Activated naive CD4-positive, alpha-beta T cell treated with anti-CD3 and anti-CD28 coated beads, Interleukin-2, amount 50 U/mL, for 24 hours (primary cell): Measurements from ENCODE around the gene ELANE.

Experiments
- H3K27ac Mint-ChIP-seq: one replicate; pipeline ENCODE4 v1.8.0; 2021; ENCODE audit warnings: mild to moderate bottlenecking, mixed read lengths
- H3K27me3 Mint-ChIP-seq: one replicate; pipeline ENCODE4 v1.8.0; 2021; ENCODE audit warnings: mixed read lengths
- H3K36me3 Mint-ChIP-seq: one replicate; pipeline ENCODE4 v1.8.0; 2021; ENCODE audit warnings: mixed read lengths
- H3K4me1 Mint-ChIP-seq: one replicate; pipeline ENCODE4 v1.8.0; 2021; ENCODE audit warnings: mixed read lengths
- H3K4me3 Mint-ChIP-seq: one replicate; pipeline ENCODE4 v1.8.0; 2021; ENCODE audit warnings: mild to moderate bottlenecking, mixed read lengths
- H3K9me3 Mint-ChIP-seq: one replicate; pipeline ENCODE4 v1.8.0; 2021; ENCODE audit warnings: mixed read lengths

Gene ELANE

DNA sequence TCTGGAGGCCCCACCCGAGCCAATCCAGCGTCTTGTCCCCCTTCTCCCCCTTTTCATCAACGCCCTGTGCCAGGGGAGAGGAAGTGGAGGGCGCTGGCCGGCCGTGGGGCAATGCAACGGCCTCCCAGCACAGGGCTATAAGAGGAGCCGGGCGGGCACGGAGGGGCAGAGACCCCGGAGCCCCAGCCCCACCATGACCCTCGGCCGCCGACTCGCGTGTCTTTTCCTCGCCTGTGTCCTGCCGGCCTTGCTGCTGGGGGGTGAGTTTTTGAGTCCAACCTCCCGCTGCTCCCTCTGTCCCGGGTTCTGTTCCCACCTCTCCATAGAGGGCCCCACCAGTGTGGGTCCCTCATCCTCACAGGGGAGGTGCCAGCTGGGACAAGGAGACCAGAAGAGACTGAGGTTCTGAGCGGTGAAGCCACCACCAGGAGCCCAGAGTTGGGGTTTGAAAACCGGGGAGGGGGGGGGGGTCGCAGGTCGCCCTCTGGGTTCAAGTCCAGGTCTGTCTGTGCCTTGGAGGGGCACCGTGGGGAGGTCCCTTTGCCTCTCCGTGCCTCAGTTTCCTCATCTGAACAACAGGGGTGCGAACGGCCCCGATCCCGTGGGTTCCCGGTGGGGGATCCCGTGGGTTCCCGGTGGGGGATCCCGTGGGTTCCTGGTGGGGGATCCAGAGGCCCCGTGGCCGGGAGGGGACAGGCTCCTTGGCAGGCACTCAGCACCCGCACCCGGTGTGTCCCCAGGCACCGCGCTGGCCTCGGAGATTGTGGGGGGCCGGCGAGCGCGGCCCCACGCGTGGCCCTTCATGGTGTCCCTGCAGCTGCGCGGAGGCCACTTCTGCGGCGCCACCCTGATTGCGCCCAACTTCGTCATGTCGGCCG is at the start of gene ELANE:
ELANE (plus strand) TSS at position 168 of the 878 bp plus-strand sequence; CDS start at position 194, 26 bp downstream.
- Mint-ChIP-seq H3K9me3 (no peaks in the 10 kb centered on the region), H3K4me3 (no peak within 1 kb of the TSS), H3K27me3 (peaks cover 7% of the 10 kb centered on the region), H3K36me3 (no peaks in the 10 kb centered on the region), H3K4me1 (no peaks in the 10 kb centered on the region), H3K27ac (no peak within 1 kb of the TSS)

DNA sequence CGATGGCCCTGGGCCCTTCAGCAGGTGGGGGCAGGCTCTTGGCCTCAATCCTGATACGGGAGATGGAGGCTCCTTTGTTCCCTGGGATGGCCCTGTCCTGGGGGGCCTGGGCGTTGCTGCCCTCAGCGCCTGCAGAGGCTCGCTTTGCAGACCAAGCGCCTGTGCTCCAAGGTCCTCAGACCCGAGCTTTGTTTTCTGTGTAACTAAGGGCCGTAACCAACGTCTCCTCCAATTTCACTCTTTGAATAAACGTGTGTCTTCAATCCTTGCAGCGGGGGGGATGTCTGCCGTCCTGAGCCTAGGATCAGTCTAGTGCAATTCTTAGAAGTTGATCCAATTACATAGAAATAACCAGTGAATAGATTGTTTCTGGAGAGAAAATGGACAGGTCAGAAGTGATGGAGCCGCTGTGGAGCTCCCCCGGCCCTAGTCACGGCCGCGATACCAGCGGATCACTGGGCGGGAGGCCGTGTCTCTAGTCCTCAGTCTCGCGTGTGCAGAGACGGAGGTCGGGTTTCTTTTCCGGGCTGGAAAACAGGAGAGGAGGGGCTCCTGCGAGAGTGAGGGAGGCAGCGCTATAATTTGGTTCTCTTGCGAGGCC is 49.5 kb upstream of the ELANE start:
- peaks cover 35% of the 10 kb centered on the region for H3K4me1 Mint-ChIP-seq
- peak overlapping the region; percentile 38 for H3K4me3 Mint-ChIP-seq
- peaks cover 16% of the 10 kb centered on the region for H3K36me3 Mint-ChIP-seq
- H3K9me3 Mint-ChIP-seq = no peaks in the 10 kb centered on the region
- peak overlapping the region; percentile 61 for H3K27ac Mint-ChIP-seq
- no peaks in the 10 kb centered on the region for H3K27me3 Mint-ChIP-seq

DNA sequence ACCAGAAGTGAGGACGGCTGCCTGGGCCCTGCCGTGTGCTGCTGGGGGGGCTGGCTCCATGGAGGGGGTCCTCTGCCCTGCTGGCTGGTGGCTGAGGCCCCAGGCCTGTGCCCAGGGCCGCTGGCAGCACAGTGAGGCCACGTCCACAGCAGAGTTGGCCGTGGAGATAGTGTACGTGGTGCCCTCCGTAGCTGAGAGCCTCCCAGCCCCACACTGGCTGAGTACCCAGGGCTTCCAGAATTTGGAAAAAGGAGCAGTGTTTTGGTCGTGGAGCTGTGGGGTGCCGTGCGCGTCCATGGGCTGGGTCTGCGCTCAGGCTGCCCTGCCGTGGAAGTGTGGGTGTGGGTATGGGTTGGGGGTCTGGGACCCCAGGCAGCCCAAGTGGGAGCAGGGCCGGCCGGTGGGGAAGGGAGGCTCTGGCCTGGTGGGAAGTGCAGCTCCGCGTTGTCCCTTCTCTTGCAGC is 49.0 kb upstream of the ELANE start:
- no peaks in the 10 kb centered on the region for H3K27me3 Mint-ChIP-seq
- peaks cover 16% of the 10 kb centered on the region for H3K36me3 Mint-ChIP-seq
- H3K4me3 Mint-ChIP-seq = peak overlapping the region; percentile 26
- H3K27ac Mint-ChIP-seq = peak overlapping the region; percentile 83
- peaks cover 35% of the 10 kb centered on the region for H3K4me1 Mint-ChIP-seq
- no peaks in the 10 kb centered on the region for H3K9me3 Mint-ChIP-seq

DNA sequence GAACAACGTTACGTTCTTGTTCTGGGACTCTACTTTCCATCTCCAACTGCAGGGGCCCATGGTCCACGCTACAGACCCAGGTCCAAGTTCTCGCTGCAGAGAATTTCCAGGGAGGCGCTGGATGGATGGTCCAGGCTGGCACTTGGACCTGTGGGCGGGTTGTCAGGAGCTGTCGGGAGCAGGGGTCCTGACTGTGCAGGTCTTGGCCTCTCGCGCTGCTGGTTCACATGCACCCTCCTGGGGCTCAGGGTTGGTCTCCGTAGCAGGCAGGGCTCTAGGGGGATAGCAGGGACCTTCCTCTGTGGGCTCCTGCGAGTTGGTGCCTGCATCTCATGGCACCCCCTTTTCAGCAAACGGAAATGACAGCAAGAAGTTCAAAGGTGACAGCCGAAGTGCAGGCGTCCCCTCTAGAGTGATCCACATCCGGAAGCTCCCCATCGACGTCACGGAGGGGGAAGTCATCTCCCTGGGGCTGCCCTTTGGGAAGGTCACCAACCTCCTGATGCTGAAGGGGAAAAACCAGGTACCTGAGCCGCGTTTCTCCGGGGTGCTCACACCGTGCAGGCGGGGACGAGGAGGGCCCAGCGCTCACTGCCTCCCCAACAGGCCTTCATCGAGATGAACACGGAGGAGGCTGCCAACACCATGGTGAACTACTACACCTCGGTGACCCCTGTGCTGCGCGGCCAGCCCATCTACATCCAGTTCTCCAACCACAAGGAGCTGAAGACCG is 48.3 kb upstream of the ELANE start:
- H3K4me1 Mint-ChIP-seq = peaks cover 35% of the 10 kb centered on the region
- H3K27ac Mint-ChIP-seq = peak overlapping the region; percentile 35
- H3K27me3 Mint-ChIP-seq = no peaks in the 10 kb centered on the region
- peaks cover 13% of the 10 kb centered on the region for H3K36me3 Mint-ChIP-seq
- H3K4me3 Mint-ChIP-seq = peak overlapping the region; percentile 26
- H3K9me3 Mint-ChIP-seq = no peaks in the 10 kb centered on the region

DNA sequence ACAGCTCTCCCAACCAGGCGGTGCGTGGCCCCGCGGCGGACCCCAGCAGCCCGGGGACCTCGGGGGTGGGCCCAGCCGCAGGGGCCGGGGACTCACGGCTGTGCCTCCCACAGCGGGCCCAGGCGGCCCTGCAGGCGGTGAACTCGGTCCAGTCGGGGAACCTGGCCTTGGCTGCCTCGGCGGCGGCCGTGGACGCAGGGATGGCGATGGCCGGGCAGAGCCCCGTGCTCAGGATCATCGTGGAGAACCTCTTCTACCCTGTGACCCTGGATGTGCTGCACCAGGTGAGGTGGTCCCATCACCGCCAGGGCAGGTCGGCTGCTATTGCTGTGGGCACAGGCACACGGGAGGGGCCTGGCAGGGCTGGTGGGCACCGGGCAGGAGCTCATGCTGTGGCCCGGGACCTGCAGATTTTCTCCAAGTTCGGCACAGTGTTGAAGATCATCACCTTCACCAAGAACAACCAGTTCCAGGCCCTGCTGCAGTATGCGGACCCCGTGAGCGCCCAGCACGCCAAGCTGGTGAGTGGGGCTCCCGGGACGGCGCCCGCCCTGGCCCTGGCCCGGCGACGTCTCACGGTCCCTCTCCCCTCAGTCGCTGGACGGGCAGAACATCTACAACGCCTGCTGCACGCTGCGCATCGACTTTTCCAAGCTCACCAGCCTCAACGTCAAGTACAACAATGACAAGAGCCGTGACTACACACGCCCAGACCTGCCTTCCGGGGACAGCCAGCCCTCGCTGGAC is 47.5 kb upstream of the ELANE start:
- peaks cover 7% of the 10 kb centered on the region for H3K36me3 Mint-ChIP-seq

DNA sequence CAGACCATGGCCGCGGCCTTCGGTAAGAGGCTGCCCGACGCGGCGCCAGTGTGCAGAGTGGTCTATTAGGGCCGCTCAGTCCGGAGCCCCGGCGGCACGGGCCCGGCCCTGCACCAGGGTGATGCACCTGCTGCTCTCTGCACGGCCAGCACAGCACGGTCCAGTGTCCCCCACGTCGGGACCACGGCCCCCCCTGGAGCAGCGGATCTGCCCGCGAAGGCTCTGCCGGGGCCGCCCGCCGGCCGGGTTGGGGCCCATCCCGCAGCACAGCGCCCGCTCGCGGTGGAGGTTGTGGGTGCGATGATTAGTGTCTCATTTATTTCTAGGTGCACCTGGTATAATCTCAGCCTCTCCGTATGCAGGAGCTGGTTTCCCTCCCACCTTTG is 46.9 kb upstream of the ELANE start:
- H3K4me1 Mint-ChIP-seq = peaks cover 24% of the 10 kb centered on the region
- peak overlapping the region; percentile 77 for H3K27ac Mint-ChIP-seq
- H3K9me3 Mint-ChIP-seq = no peaks in the 10 kb centered on the region
- peaks cover 6% of the 10 kb centered on the region for H3K36me3 Mint-ChIP-seq
- H3K27me3 Mint-ChIP-seq = no peaks in the 10 kb centered on the region
- H3K4me3 Mint-ChIP-seq = no peak overlapping the region

More for the DNA sequence above, 47.5 kb upstream of the ELANE start:
- Mint-ChIP-seq H3K27ac (peak overlapping the region; percentile 70), H3K4me1 (peaks cover 30% of the 10 kb centered on the region), H3K9me3 (no peaks in the 10 kb centered on the region), H3K4me3 (no peak overlapping the region), H3K27me3 (no peaks in the 10 kb centered on the region)

DNA sequence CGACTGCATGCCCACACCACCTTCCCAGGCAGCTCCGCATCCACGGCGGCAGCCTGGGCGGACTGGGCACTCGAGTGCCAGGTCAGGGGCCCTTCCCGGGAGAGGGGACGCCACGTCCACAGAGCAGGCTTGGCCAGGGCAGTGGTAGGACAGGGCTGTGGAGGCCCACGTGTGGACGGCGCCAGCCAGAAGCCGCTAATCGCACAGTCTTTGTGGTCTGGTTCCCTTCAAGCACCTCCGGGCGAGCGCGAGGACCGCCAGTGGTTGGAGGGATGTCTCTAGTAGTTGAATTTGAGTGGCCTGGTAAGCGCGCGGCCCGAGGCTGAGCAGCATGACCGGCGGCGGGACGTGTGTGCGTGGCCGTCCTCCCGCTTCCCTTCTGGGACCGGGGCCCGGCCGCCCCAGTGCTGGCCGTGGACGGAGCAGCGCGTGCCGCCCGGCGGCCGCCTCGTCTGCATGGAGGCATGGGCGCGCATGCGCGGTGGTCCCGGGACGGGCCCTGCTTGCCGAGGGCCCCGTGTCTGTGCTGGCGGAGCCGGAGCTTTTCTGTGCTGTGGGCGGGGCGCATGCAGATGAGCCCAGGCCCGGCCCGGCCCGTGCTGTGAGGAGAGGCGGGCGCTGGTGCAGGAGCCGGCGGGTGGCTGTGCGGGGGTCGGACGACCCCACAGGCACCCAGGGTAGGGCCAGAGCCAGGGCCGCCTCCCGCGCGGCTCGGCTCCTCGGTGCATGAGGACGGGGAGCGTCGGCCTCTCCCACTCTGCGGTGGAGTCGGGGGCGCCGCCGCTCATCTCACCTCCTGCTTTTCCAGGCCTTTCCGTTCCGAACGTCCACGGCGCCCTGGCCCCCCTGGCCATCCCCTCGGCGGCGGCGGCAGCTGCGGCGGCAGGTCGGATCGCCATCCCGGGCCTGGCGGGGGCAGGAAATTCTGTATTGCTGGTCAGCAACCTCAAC is 46.2 kb upstream of the ELANE start:
- peaks cover 18% of the 10 kb centered on the region for H3K4me1 Mint-ChIP-seq
- peak overlapping the region; percentile 77 for H3K27ac Mint-ChIP-seq
- no peaks in the 10 kb centered on the region for H3K9me3 Mint-ChIP-seq
- peaks cover 6% of the 10 kb centered on the region for H3K36me3 Mint-ChIP-seq
- H3K4me3 Mint-ChIP-seq = no peak overlapping the region
- no peaks in the 10 kb centered on the region for H3K27me3 Mint-ChIP-seq

DNA sequence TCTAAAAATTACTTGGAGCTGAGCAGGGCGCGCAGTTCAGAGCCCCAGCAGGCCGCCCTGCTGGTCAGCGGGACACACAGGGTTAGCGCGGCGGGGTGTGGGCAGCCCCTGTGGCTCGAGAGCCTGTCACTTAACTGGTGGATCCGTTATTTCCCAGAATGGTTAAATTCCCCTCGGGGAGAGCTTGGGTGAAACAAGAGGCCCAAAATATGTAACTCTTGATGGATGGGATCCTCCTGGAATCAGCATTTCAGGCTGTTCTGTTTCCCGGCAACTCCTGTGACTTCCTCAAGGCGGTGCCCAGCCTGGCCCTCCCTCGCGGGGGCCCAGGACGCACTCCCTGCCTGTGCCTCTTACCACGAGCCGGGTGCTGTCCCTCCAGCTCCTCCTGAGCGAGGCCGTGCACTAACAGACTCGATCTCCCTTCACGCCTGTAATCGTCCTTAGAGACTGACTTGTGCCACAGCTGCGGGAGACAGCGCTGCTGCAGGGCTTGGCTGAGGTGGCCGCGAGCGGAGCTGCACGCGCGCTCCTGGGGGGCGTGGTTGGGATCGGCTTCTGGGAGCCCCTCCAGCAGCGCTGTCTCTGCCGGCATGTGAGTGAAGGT is 45.2 kb upstream of the ELANE start:
- H3K27me3 Mint-ChIP-seq = no peaks in the 10 kb centered on the region

DNA sequence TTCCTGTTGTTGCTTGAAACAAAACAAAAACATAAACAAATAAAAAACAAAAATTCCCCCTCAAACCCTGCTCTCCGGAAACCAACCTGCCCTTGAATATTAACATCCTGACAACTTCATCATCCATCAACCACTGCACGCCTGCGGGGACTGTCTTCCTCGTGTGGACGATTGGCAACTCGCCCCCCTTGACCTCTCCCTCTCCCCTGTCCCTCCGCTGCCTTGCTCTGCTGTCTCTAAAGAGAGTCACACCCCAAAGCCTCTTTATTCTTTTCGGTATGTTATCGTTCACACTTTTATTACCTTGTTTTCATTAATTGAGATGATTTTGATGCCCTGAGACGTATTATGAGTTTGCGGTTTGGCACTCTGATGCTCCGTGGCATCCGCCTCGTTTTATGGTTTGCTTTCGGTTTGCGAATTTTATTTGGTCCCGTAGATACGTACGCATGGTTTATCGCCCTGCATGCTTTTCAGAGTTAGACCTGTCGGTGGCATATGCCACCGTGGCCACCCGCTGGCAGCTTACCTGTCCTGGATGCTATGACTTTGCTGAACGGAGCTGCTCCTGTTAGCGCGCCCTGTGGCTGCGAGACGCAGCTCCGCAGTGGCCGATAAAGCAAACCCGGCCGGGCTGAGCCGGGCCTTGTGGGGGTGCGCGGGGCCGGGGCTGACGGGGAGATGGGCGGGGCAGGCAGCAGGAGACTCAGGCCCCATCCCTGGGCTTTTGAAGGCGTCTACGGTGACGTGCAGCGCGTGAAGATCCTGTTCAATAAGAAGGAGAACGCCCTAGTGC is 44.3 kb upstream of the ELANE start:
- H3K4me1 Mint-ChIP-seq = peaks cover 5% of the 10 kb centered on the region
- no peak overlapping the region for H3K4me3 Mint-ChIP-seq
- H3K9me3 Mint-ChIP-seq = no peaks in the 10 kb centered on the region
- H3K27ac Mint-ChIP-seq = peak overlapping the region; percentile 88
- no peaks in the 10 kb centered on the region for H3K27me3 Mint-ChIP-seq
- H3K36me3 Mint-ChIP-seq = peaks cover 8% of the 10 kb centered on the region

More for the DNA sequence above, 45.2 kb upstream of the ELANE start:
- Mint-ChIP-seq H3K9me3 (no peaks in the 10 kb centered on the region), H3K36me3 (peaks cover 8% of the 10 kb centered on the region), H3K4me3 (no peak overlapping the region), H3K27ac (peak overlapping the region; percentile 68), H3K4me1 (peaks cover 12% of the 10 kb centered on the region)

DNA sequence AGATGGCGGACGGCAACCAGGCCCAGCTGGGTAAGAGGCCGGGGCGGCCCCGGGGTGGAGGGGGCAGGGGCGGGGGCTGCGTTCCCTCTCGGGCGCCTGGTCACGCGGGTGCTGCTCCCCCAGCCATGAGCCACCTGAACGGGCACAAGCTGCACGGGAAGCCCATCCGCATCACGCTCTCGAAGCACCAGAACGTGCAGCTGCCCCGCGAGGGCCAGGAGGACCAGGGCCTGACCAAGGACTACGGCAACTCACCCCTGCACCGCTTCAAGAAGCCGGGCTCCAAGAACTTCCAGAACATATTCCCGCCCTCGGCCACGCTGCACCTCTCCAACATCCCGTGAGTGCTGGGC is 43.7 kb upstream of the ELANE start:
- no peaks in the 10 kb centered on the region for H3K9me3 Mint-ChIP-seq
- no peak overlapping the region for H3K27ac Mint-ChIP-seq
- H3K4me3 Mint-ChIP-seq = no peak overlapping the region
- H3K36me3 Mint-ChIP-seq = peaks cover 8% of the 10 kb centered on the region
- H3K27me3 Mint-ChIP-seq = no peaks in the 10 kb centered on the region
- H3K4me1 Mint-ChIP-seq = no peaks in the 10 kb centered on the region

DNA sequence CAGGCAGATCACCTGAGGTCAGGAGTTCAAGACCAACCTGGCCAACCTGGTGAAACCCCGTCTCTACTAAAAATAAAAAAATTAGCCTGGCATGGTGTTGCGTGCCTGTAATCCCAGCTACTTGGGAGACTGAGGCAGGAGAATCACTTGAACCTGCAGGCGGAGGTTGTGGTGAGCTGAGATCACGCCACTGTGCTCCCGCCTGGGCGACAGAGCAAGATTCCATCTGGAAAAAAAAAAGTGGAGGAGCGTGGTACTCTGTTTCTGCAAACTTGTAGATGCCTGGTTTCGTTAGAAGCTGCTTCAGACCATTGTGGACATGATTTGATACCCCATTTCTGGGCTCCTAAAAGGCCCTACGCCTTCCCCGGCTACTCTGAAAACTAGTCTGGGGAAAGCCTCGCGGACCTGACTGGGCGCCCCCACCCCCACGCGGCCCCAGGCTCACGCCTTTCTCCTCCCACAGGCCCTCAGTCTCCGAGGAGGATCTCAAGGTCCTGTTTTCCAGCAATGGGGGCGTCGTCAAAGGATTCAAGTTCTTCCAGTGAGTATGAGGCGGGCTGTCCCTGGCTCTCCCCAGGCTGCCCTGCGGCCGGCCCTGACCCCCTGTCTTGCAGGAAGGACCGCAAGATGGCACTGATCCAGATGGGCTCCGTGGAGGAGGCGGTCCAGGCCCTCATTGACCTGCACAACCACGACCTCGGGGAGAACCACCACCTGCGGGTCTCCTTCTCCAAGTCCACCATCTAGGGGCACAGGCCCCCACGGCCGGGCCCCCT is 41.8 kb upstream of the ELANE start:
- Mint-ChIP-seq H3K36me3 (peaks cover 8% of the 10 kb centered on the region), H3K27me3 (no peaks in the 10 kb centered on the region), H3K9me3 (no peaks in the 10 kb centered on the region), H3K4me1 (no peaks in the 10 kb centered on the region), H3K4me3 (no peak overlapping the region), H3K27ac (peak overlapping the region; percentile 35)

DNA sequence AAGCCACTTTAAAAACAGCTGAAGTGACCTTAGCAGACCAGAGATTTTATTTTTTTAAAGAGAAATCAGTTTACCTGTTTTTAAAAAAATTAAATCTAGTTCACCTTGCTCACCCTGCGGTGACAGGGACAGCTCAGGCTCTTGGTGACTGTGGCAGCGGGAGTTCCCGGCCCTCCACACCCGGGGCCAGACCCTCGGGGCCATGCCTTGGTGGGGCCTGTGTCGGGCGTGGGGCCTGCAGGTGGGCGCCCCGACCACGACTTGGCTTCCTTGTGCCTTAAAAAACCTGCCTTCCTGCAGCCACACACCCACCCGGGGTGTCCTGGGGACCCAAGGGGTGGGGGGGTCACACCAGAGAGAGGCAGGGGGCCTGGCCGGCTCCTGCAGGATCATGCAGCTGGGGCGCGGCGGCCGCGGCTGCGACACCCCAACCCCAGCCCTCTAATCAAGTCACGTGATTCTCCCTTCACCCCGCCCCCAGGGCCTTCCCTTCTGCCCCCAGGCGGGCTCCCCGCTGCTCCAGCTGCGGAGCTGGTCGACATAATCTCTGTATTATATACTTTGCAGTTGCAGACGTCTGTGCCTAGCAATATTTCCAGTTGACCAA is 41.1 kb upstream of the ELANE start:
- H3K9me3 Mint-ChIP-seq = no peaks in the 10 kb centered on the region
- H3K27ac Mint-ChIP-seq = peak overlapping the region; percentile 35

More for the DNA sequence above, 41.1 kb upstream of the ELANE start:
- no peak overlapping the region for H3K4me3 Mint-ChIP-seq
- no peaks in the 10 kb centered on the region for H3K4me1 Mint-ChIP-seq
- H3K27me3 Mint-ChIP-seq = no peaks in the 10 kb centered on the region
- peaks cover 8% of the 10 kb centered on the region for H3K36me3 Mint-ChIP-seq
